Cardiac fibroblast (primary cell): ENCODE results near the gene PM20D2.

Experiments used
- DNase-seq, 2 donors: peaks; one replicate each; pipeline versions ENCODE4 v3.0.0 to v3.0.0-alpha.2; 2010; ENCODE audit warnings: low read depth in 2 of 2
- H3K4me3 ChIP-seq, 2 donors: replicated peaks in 1 of 2; 1 replicate in 1 of 2; 2 replicates in 1 of 2; pipeline ENCODE4 v1.5.1; 2011; ENCODE audit warnings: low read depth in 2 of 2, low read length in 2 of 2, mild to moderate bottlenecking in 2 of 2, moderate library complexity in 1 of 2
- TF ChIP-seq, protein P1 (sequence below): IDR thresholded peaks from one replicate; pipeline ENCODE4 v1.5.1; 2011; ENCODE audit warnings: low read depth, mild to moderate bottlenecking, low read length, inconsistent platforms

PM20D2 gene

DNA sequence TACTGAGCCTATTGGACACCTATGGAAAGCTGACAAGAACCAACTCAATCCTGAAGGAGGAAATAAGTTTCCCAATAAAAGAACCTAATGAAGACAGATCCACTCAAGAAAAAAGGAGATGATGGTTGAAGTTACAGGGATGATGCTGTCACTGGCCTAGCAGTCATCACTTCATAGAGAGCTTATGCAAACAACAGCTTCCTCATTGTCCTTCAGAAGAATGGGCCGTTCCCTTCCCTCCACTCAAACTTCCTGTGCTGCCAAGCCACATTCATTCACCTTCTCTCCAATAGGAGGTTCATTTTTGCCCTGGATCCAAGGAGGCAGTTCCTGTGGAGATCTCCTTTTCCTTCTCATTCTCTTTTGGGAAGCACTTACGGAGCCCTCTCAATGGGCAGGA is 13.8 kb upstream of the PM20D2 start:
- TF ChIP-seq, protein P1, sequence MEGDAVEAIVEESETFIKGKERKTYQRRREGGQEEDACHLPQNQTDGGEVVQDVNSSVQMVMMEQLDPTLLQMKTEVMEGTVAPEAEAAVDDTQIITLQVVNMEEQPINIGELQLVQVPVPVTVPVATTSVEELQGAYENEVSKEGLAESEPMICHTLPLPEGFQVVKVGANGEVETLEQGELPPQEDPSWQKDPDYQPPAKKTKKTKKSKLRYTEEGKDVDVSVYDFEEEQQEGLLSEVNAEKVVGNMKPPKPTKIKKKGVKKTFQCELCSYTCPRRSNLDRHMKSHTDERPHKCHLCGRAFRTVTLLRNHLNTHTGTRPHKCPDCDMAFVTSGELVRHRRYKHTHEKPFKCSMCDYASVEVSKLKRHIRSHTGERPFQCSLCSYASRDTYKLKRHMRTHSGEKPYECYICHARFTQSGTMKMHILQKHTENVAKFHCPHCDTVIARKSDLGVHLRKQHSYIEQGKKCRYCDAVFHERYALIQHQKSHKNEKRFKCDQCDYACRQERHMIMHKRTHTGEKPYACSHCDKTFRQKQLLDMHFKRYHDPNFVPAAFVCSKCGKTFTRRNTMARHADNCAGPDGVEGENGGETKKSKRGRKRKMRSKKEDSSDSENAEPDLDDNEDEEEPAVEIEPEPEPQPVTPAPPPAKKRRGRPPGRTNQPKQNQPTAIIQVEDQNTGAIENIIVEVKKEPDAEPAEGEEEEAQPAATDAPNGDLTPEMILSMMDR: no peak
- no peak overlapping the region for H3K4me3 ChIP-seq
- no peak for DNase-seq

DNA sequence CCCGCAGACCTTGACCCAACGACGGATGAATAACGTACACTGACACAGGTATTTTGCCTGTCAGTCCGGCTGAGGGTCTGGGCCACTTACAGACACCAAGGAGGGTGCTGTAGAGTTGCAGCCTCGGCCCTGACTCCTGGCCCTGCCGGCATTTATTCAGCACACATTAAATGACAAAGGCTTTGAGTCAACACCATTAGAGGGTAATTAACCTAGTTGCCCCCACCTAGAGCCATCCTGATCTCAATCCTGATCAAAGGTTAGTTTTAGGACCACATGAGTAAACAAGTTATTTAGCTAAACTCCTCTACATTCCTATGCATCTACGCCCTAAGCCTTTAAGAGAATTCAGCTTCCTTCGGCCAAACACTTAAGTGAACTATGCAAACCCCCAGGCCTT is 11.9 kb upstream of the PM20D2 start:
- H3K4me3 ChIP-seq: no peak overlapping the region
- DNase-seq: no peak
- TF ChIP-seq, protein P1: no peak

DNA sequence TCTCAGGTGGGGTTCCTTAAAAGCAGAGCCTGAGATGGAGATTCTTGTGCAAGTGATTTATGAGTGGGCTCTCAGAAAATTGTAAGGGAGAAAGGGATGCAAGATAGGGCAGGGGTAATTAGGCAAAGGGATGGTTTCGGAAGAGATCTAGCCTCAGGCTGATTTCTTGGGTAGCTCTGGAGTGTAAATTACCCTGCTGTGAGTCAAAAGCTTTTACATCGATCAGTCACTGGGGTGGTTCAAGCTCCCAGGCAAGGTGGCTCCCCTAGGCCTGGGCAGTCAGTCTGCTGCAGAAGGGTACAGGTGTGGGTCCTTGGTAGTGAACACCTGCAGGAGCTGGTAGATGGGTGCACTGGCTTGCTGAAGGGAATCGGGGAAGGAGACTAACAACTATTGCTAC is 11.1 kb upstream of the PM20D2 start:
- no peak overlapping the region for H3K4me3 ChIP-seq
- TF ChIP-seq, protein P1: no peak
- no peak for DNase-seq

DNA sequence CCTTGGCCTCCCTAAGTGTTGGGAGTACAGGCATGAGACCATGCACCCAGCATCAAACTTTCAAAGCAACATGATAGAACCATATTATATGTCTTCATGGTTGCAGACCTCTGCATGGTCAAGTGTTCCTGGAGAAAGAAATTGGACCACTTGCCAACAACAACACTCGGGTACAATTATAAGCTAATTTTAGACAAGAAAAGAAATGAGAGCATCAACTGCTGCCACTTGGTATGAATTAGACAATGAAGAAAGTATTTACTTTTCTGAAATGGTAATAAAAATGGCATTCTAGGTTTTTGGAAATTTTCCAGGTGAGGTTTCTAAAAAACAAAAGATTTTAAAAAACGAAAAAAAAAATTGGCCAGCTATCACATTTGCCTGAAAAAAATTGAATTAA is 7.7 kb upstream of the PM20D2 start:
- no peak overlapping the region for H3K4me3 ChIP-seq
- TF ChIP-seq, protein P1: no peak
- peak in 1 of 2 donors; percentile 5 for DNase-seq

DNA sequence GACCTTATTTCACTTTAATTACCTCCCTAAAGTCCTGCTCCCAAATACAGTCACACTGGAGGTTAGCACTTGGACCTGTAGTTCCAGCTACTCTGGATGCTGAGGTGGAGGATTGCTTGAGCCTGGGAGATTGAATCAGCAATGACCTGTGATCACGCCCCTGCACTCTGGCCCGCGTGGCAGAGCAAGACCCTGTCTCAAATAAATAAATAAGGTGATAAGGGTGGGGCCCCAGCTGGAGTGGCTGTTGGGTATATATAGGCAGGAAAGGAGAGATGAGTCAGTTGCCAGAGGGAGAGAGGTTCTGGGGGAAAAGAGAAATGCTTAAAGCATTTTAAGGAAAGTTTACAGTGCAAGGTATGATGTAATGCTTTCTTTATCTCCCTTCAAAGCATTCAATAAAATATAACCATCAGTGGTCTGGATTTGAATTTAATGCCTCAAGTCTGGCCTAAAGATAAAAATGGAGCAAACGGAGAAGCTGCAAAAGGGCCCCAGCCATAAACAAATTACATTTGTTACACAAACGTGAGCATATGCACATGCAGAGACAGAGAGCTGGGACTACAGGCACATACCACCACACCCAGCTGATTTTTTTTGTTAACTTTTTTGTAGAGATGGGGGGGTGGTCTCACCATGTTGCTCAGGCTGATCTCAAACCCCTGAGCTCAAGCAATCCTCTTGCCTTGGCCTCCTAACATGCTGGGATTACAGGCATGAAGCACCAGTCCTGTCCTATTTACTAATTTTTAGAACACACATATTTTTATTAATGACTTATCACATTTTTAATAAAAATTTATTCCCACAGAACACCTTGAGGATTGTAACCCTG is 6.1 kb upstream of the PM20D2 start:
- no peak overlapping the region for H3K4me3 ChIP-seq
- DNase-seq: peak in 1 of 2 donors; percentile 13
- TF ChIP-seq, protein P1: no peak

DNA sequence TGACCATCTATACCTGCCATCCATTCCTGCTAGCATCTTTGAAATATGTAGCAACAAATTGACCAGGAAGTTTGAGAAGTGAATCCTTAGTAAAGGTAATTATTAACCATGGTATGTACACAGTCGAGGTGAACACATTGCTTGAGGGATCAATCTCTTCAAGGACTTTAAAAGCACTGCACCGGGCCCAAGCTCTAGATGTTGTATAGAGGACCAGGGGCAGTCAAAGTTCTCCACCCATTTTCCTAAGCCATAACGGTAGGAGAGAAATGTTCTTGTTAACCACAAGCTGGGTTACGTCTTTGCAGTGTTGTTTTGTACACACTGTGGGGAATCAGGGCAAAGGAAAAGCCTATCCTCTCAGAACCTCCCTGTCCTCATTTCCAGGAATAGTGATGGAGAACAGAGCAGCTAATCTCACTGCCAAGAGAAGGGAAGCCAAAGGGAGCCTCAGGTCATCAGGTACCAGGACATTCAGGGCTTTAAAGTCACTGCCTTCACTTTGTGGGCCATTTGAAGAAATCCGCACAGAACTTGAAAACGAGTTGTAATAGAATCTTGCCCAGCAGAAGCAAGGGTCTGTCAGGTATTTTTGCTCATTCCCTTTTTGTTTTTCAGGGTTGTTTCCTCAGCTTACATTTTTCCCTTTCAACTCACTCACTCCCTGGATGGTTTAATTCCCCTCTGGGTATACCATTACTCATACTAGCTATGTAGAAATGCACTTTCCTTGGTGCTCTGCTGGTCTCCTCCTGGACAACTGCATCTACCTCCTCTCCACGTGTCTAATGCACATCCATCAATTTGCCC is 5.3 kb upstream of the PM20D2 start:
- TF ChIP-seq, protein P1: no peak
- DNase-seq: peak in 1 of 2 donors; percentile 47
- no peak overlapping the region for H3K4me3 ChIP-seq
